ENCODE data around the gene MAF.

Gene MAF

DNA sequence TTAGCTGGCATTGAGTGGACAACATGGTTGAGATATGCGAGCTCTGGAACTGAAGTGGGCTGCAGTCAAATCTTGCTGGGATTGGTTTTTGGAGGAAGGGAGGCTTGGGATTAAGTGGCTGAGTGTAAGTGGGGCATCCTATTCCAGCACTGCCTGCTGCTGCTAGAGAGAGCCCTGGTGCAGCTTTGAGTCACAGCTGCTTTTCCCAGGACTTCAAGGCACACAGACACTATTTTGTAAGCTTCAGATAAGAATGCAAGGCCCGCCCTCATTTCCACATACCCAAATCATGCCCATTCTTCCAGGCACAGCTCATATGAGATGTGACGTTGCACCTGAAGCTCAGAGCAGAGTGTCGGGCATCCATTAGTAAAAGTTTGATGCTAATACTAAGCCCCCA, 10.2 kb upstream of the MAF start:
- no peak for DNase-seq

DNA sequence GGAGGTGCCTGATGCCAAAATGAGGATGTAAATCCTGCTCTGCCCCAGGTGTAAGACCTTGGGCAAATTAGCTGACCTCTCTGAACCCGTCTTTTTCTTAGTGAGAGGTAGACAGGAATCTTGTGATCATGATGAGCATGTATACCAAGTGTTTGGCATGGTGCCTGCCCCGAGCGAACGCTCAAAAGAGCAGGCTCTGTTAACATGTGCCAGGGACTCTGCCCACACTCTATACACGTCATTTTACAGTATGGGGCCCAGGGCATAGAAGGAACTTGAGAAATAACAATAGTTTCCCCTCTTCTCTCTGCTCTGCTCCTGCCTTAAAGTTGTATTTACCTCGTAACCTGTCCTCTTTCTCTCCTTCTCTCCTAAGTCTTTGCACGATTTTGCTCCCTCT, 9.3 kb upstream of the MAF start:
- DNase-seq, result no peak

DNA sequence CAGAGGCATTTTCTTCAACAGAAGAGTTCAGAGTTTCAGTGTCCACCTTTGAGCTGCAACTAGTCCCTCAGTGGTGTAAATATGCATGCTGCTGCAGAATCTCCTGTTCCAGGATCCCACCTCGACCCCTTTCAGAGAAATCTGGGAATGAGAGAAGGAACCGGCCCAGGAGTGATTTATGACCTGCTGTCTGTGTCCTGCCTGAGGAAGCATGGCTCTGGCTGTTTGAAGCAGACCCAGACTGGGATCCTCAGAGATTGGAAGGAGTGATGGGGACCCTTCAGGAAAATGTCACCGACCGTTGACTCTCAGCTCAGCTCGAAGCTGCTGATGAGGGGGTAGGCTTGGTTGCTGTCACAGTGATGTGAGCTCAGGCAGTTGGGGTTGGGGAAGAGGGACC, 8.4 kb upstream of the MAF start:
- DNase-seq, result no peak

DNA sequence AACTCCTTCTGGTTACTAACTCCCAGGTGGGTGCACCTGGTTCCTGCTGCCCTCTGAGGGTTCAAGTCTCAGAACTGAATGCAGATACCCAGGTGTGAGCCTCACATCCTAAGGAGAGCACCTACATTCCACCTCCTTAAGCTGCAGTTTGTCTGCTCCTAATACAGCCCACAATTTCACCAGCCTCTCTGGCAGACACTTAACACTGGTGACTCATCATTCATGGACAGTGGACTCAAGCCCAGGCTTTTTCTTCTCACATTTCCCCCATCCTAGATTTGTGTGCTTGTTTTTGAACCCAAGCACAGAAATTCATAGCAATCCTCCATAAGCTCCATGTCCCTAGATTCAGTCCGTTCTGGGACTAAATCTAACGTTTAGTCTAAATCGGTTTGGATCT, 7.0 kb upstream of the MAF start:
- no peak for DNase-seq

DNA sequence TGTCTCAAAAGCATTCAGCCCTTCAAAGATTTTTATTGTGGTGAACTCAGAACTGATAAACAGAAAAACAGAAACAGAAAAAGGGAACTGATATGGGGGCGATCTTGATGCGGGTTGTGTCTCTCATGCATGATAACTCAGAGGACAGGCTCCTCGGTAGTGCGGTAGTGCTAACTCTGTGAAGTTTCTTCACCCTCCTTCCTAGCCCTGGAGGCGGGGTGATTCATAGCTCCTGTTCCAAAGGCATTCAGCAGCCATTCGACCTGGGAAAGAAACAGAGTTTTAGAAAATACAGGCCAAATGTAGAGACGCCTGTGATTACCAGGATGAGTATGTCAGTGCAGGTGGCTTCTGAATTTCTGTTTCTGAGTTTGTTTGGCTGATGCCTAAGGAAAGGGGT, 5.5 kb upstream of the MAF start:
- DNase-seq, result no peak

DNA sequence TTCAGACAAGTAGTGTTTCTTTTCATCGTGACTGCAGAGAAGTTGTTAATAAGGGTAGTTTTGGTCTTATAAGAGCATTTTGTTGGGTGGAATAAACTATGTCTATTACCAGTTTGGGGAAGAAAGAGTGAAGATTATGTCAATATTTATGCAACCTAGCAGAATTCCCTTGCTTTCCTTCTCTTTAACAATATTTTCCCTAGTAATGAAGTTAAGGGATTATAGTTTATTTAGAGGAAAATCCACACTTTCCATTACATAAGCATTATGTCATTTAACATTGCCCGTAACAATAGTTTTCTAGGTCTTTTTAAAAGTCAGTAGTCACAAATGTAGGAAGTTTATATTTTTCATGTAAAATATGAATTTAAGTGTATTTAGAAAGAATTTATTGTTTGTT, 2.5 kb upstream of the MAF start:
- no peak for DNase-seq

DNA sequence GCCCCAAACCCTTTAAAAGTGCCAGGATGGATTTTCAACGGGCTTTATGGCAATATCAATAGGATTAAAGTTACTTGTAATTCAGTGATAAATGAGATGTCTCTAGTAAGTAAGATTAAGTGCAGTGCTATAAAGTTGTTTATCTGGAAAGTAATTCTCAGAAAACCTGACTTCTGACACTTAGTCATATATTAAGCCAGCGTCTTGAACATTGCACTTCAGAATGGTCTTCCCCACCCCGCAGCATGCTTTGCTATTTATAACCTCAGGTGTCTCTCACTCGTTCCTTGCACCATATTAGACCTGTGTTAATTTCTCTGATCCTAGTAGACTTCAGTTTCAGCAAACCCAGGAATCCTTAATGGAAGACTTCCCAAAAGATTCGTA, 2.1 kb upstream of the MAF start:
- no peak for DNase-seq

DNA sequence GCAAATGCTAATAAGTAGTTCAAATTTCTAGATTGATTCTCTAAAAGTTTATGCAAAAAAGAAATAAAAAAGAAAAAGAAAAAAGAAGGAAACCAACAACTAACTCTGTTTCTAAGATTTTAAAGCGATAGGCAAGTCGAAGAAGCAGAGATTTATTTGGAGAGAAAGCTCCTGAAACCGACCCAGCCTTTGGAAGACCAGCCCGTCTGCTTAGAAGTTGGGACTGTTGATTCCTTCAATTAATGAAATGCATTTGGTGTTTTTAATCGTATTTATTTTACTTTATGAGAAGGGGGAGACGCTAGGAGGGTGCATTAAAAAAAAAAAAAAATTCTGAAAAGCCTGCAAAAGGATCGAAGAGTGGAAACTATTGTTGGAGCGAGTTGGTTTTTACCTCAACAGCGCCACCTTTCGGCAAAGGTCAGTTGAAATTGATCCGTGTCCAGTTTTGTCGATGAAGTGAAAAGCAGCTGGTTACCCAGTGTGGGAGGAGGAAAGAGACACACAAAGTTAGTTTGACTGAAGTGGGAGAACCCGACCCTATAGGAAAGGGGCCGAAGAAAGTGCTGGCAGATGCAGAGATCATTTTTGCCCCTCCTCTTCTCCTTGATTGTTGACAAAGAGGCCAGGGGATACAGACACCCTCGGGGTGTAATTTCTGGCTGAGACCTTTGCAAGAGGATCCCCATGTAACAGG, 1.5 kb upstream of the MAF start:
- DNase-seq, result peak; percentile 77

DNA sequence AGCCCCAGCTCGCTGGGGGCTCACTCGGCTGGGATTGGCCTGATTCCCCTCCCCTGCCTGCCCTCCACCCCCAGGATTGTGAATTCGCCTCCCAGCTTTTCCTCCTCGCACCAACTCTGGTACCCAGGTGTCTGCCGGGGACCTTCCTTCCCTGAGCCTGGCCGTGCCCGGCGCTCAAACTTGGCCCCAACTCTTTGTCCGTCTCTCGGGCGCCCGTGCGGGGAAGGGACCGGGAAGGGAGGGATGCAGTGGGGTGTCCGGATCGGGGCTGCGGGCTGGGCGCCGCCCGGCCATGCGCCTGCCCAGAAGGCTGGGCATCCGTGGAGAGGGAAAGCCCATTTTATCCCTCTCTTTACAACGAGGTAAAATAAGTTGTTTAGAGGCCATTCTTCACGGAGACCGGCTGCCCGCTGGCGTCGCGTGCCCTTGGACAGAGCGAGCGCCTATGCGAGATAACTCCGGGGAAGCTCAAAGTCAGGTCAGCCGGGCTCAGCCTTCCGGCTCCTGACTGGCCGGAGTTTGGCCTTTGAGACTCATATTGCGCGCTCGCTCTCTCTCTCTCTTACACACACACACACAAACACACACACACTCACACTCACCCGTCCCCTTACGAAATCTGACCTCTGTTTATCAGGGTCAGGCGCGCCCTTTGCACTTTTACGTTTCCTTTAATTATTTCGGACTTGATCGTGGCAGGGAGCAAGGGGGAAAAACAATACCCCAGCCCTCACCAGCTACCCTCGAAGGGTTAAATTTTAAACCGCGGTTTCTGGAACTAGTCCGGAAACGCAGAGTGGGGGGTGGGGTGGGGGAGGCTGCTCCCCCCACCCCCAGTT, 774 bp upstream of the MAF start:
- DNase-seq, result no peak

DNA sequence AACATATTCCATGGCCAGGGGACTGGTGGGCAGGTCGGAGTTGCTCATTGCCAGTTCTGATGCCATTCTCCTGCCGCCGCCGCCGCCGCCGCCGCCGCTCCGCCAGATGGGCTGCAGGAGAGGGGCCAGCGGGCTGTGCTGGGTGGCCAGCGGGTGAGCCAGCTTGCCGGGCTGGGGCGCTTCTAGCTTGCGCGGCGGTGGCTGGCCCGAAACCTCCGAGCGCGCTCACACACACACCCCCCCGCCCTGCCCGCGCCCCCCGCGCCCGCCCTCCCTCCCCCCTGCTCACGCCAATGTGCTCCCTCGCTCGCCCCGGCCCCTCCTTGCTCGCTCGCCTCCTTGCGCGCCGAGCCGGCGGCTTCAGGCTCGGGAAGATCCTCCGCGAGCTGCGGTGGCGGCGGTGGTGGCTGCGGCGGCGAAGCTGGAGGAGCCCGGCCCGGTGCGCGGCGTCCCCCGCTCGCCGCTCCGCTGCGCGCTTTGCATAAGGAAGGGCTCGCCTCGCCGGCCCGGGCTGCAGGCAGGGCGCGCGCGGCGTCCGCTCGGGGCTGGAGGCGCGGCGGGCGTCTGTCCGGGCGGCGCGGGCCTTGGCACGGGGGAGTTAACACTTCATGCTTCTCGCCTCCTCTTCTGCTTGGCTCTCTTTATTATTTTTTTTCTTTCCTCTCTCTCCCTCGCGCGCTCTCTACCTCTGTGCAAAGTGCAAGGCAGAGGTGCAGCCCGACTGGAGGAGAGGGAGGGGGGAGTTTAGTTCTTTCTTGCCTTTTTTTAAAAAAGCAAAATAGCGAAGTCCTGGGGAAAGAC, 500 bp downstream of the MAF start:
- DNase-seq, result peak; percentile 25

DNA sequence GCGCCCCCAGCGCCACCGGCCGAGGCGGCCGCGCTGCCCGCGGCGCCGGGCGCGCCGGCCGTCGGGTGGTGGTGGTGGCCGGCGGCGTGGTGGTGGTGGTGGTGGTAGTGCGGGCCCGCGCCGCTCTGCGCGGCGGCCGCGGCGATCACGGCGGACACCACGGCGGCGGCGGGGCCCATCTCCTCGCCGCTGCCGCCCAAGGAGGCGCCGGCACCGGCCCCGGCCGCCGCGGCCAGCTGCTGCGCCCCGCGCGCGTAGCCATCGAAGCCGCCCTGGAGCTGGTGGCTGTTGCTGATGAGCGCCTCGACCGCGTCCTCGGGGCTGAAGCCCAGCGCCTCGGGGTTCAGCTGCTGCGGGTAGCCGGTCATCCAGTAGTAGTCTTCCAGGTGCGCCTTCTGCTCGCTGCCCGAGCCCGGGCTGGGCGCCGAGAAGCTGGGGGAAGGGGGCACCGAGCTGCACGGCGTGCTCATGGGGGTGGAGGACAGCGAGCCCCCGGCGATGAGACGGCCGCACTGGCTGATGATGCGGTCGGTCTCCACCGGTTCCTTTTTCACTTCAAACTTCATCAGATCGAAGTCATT, 1.2 kb downstream of the MAF start:
- peak; percentile 19 for DNase-seq

DNA sequence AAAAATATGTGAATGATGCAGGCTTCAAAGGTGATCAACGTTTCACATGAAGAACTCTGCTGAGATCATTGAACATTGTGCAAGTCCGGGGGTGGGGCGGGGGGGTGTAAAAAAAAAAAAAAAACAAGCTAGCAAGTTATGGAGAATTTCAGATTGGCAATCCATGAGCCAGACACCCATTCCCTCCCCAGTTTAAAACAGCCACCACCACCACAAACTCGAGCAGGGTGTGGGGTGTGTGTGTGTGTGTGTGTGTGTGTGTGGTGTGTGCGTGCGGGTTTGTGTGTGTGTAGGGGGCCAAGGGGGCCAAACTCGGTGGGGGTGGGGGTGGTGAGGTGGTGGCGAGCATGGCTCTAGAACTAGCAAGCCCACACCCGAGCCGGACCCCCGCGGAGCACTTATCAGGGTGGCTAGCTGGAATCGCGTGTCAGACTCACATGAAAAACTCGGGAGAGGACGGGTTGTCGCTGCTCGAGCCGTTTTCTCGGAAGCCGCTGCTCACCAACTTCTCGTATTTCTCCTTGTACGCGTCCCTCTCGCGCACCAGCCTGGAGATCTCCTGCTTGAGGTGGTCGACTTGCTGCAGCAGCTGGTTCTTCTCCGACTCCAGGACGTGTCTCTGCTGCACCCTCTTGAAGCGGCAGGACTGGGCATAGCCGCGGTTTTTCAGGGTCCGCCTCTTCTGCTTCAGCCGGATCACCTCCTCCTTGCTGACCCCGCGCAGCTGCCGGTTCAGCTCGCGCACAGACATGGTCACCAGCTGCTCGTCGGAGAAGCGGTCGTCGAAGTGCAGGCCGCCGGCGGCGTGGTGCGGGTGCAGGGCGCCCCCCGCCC, 2.0 kb downstream of the MAF start:
- peak; percentile 31 for DNase-seq

DNA sequence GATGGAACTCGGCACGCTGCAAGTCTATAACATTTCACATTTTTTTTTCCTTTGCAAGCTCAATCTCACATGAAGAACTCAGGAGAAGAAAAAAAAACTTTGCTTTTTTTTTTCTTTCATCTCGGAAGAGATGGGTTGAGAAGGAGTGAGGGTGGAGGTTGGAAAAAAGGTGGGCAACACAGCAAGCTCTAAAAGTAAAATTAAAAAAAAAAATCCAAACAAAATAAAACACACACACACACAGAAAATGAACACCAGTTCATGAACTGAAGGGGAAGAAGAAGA, 2.5 kb downstream of the MAF start:
- no peak for DNase-seq

DNA sequence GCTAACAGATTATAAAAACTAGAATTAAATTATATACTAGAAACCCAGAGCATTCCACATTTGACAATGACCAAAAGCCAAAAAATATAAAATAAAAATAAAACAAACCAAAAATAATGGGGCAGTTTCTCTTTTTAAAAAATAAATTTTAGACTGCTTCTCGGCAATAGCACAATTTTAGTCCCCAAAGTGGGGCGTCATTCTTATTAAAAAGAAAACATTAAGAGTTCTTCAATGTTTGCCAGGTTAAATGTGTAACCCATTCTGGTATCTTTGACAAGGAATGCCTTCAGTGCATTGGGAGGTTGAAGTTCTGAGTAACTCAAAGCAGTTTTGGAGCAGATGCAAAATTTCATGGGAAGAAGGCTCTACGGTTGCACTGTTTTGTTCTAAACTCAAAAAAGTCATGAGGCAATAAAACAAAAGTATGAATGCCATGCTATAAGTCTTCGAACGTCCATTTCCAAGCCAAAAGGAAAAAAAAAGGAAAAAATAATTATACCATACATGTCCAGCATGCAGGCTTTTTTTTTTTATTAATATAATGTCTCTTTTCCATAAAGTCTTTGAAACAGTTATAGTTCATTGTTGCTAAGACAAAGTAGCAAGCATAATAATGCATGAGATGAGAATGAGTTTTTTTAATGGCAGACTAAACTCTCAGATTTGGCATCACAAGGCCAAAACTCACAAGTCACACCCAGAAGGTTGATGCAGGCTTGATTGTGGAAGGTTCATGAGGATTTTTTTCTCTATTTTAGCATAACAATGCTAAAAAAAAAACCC, 3.1 kb downstream of the MAF start:
- DNase-seq, result no peak

DNA sequence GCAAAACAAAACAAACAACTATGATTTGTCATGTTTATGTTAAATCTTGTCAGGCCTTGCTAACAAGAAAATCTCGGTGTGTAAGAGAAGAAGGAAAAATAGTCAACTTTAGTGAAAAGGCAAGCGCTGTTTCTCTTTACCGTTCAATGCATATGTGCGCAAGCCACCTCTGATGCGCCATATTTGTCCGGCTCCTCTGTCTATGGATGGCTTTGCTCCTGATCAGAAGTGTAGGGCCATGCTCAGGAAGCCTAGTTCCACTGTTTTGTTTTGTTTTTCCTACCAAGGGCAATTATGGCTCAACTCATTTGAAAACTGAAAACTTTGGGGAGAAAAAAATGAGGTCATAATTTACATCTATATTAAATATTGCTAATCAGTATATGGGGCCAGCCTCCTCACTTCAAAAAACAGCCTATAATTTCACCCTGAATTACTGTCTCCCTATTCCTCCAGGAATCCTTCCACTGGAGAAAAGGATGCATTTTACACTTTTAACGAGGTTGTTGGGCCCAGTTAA, 4.5 kb downstream of the MAF start:
- no peak for DNase-seq

DNA sequence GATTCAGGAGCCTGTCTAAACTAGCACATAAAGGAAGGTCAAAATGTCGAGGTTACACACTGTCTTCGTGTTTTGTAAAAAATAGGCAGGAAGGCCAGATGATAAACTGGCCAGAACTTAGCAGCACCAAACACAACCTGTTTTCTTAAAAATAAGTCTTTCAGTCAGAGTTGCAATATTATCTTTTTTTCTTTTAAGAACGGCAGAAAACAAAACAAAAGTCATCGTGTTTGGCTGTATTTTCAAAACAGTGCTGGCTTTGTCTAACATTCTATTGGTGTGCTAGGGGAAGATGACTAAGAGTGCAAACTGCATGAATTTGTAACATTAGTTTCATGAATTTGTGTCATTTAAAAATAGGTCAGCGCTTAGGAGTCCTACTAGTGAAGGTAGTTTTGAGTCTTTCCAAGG, 5.3 kb downstream of the MAF start:
- DNase-seq, result no peak

DNA sequence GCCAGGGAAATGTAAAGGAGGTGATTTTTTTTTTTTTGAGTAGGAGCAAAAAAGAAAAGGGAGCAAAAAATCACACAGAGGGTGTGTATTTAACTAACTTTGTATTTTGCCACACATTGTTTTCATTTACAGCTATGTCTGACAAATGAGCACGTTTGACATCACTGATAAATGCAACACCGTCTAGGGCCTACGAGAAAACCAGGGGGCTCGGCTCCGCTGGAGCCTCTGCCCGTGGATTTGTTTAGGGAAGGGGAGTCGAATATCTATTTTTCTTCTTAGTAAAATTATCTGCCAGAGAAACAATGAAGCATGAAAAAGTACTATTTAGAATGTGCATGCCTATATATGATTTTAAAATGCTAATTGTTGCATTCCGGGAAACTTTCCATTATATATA, 6.8 kb downstream of the MAF start:
- DNase-seq, result no peak

DNA sequence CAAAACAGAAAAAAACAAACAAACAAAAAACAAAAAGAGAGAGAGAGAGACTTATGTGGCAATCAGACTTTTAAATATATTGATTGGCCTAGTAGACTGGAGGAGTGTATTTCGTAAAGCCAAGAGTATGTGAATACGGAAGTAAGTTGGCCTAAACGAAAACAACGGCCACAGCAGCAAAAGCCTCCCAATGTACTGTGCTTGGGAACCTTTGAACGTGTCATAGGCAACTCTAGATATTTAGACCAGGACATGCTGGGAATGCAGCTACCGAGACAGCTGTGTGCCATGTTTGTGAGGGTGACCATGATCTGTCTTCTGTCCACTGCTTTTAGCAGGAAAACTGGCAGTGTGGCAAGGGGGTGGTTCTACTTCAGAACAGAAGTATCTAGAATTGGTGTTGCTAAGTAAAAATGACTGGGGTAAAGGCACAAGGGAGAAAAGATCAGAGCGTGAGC, 7.4 kb downstream of the MAF start:
- DNase-seq, result no peak

DNA sequence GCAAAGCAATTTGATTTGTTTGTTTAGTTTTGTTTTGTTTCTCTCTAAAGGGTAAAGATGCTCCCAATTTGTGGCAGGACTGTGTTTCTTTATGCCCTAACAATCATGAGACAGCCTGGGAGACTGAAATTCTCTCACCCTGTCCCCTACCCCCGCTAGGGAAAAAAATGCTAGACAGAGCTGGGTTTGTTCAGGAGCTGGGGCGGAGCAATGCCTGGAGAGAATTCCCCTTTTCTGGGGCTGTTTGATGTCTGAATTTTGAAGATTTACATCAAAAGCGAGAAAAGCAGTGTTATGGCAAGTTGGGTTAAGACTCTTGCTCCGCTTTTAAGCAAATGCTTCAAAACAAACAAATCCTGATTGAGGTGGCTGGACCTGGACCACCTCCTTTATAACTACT, 8.4 kb downstream of the MAF start:
- DNase-seq, result no peak

DNA sequence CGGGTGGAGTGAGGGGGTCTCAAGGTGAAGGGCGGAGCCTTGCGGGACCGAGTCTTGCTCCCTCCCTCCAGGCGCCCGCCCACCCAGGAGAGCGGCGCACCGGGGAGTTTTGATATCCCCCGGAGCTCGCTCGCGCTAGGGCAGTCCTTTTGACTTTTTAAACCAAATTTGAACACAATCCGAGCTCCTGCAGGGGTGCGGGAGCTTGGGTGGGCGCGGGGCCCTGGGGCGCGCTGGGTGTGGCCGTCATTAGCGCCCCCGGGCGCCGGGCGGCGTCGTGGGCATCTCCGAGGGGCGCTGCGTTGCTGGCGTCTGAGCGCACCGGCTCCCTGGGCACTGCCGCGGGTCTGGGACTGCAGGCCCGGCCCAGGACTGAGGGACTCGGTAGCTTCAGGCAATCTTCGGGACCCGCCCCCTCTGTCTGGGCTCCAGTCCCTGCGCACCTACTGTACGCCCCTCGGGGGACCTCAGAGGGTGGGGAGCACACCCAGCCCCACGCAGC, 10.9 kb downstream of the MAF start:
- no peak for DNase-seq

DNA sequence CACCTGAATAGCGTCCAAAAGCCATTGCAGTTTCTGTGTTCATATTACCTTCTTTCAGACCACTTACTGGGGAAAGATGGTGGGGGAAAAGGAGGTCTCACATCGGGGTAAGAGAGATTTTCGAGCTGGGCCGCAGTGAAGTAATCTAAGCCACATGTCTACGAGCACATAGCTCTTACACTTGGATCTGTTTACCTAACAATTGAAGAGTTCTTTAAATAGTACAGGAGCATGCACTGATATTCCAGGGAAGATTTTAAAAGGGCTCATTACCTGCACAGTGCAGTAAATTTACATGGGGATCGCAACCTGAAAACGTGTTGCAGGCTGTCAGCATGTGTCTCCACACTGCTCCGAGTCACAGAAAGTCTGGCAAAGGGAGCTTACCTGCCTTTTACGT, 12.6 kb downstream of the MAF start:
- no peak for DNase-seq
